HG02870 (cell line): Measurements from ENCODE around the gene PCDHA7.
"Not testable (repeated sequence)": the region's sequence is repeated elsewhere in the genome, so short reads cannot be mapped to it uniquely, and the experiment has no call there.

ENCODE experiments used
- ATAC-seq: cut with Tn5 transposase; IDR thresholded peaks from one replicate; pipeline ENCODE4 v1.9.1; 2021; ENCODE audit warnings: mild to moderate bottlenecking, moderate library complexity; ENCODE audit not compliant: unreplicated experiment

PCDHA7 gene

GRCh38 chr5:140857177-140857986, 23.3 kb downstream of the PCDHA7 start:
- ATAC-seq: no peak

GRCh38 chr5:140857987-140858240, 23.8 kb downstream of the PCDHA7 start:
- ATAC-seq: no peak

GRCh38 chr5:140862441-140863295, 28.6 kb downstream of the PCDHA7 start:
- no peak for ATAC-seq

GRCh38 chr5:140868721-140869554, 34.9 kb downstream of the PCDHA7 start, which contains the start of gene PCDHA11:
PCDHA11 (plus strand) TSS chr5:140868957; CDS start chr5:140869104, 147 bp downstream.
- ATAC-seq: no peak

- no peak for ATAC-seq
These were observed 35.5 kb downstream of the PCDHA7 start for GRCh38 chr5:140869555-140869886.

- no peak for ATAC-seq
These were observed 36.4 kb downstream of the PCDHA7 start for GRCh38 chr5:140870221-140871201.

- ATAC-seq: no peak
These were observed 41.3 kb downstream of the PCDHA7 start, which contains the start of gene PCDHA12 for GRCh38 chr5:140875085-140876065. PCDHA12 (plus strand) TSS chr5:140875308; CDS start chr5:140875473, 165 bp downstream.

GRCh38 chr5:140876541-140877261, 42.6 kb downstream of the PCDHA7 start:
- ATAC-seq: not testable (repeated sequence)

- ATAC-seq: no peak
These were observed 43.2 kb downstream of the PCDHA7 start for GRCh38 chr5:140877262-140877581.

GRCh38 chr5:140881889-140882590, 48.0 kb downstream of the PCDHA7 start, which contains the start of gene PCDHA13:
PCDHA13 (plus strand) TSS chr5:140882124; CDS start chr5:140882269, 145 bp downstream.
- ATAC-seq: no peak

- ATAC-seq: no peak
These were observed 48.5 kb downstream of the PCDHA7 start for GRCh38 chr5:140882591-140882899.

GRCh38 chr5:140883373-140883772, 49.3 kb downstream of the PCDHA7 start:
- no peak for ATAC-seq

GRCh38 chr5:140883927-140884697, 50.0 kb downstream of the PCDHA7 start:
- ATAC-seq: no peak
